PFSK-1 (cell line): ENCODE results near the gene RAET1L.

Source experiments
- FOXP2 ChIP-seq: optimal IDR thresholded peaks from 2 replicates; pipeline ENCODE3; 2011; ENCODE audit warnings: borderline replicate concordance, control low read depth, inconsistent platforms; ENCODE audit not compliant: insufficient read depth; ENCODE audit errors: extremely low read length, extremely low read depth
- POLR2AphosphoS5 ChIP-seq: IDR thresholded peaks from 2 replicates; pipeline ENCODE4 v1.6.1; 2012; ENCODE audit warnings: low read depth, mild to moderate bottlenecking, control low read depth, low read length, moderate library complexity
- SIN3A ChIP-seq: IDR thresholded peaks from 2 replicates; pipeline ENCODE4 v1.6.1; 2012; ENCODE audit warnings: mild to moderate bottlenecking, low read length, moderate library complexity, borderline replicate concordance; ENCODE audit not compliant: insufficient read depth
- TAF1 ChIP-seq: IDR thresholded peaks from 2 replicates; pipeline ENCODE4 v1.6.1; 2012; ENCODE audit warnings: low read length, control low read depth, borderline replicate concordance; ENCODE audit not compliant: insufficient read depth
- TF ChIP-seq, protein P1 (sequence below), 2 experiments: IDR thresholded peaks; 2 replicates each; pipeline versions ENCODE4 v1.6.1 to v1.8.0; 2011 to 2012; ENCODE audit warnings: low read depth in 2 of 2, low read length in 2 of 2, control low read depth in 1 of 2, inconsistent platforms in 1 of 2, mild to moderate bottlenecking in 1 of 2, moderate library complexity in 1 of 2; ENCODE audit not compliant: insufficient read depth in 1 of 2

RAET1L gene

DNA sequence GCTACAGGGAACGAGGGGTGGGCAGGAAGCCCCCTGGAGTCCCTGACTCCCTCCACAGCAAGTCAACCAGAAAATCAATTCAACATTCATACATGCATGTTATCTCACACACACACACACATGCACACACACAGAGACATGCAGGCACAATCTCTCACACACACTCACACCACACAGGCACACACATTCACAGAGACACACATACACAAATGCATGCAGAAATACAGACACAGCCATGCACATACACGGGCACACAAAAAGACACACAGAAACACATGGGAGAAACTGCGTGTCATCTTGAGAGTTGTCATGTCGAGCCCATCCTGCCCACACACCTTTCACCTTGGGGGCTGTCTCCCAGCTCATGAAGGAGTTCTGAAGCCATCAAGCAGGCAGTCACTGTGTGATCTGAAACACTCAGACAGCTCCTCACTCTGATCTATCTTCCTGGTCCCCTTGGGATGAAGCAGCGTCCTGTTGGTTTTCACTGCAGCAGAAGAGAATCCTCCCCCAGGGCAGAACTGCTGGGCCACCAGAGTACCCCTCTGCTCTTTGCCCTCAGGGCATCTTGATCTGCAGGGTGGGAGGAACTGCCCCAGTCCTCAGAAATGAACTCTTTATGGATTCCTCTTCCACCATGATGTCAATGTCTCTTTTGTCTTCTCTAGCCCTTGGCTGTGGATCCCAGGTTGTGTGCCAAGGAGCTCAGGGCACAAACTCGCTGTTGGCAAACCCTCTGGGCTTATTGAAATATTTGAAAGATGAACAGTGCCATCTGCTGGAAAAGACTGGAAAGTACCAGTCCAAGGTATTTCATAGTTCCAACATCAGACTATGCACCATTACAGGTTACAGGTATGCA lies 8.8 kb downstream of the RAET1L start:
- TF ChIP-seq POLR2AphosphoS5 (no peak), FOXP2 (no peak), SIN3A (no peak)
- TF ChIP-seq, protein P1, sequence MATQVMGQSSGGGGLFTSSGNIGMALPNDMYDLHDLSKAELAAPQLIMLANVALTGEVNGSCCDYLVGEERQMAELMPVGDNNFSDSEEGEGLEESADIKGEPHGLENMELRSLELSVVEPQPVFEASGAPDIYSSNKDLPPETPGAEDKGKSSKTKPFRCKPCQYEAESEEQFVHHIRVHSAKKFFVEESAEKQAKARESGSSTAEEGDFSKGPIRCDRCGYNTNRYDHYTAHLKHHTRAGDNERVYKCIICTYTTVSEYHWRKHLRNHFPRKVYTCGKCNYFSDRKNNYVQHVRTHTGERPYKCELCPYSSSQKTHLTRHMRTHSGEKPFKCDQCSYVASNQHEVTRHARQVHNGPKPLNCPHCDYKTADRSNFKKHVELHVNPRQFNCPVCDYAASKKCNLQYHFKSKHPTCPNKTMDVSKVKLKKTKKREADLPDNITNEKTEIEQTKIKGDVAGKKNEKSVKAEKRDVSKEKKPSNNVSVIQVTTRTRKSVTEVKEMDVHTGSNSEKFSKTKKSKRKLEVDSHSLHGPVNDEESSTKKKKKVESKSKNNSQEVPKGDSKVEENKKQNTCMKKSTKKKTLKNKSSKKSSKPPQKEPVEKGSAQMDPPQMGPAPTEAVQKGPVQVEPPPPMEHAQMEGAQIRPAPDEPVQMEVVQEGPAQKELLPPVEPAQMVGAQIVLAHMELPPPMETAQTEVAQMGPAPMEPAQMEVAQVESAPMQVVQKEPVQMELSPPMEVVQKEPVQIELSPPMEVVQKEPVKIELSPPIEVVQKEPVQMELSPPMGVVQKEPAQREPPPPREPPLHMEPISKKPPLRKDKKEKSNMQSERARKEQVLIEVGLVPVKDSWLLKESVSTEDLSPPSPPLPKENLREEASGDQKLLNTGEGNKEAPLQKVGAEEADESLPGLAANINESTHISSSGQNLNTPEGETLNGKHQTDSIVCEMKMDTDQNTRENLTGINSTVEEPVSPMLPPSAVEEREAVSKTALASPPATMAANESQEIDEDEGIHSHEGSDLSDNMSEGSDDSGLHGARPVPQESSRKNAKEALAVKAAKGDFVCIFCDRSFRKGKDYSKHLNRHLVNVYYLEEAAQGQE (IDR thresholded peaks at IDR 0.05; ENCODE audit: insufficient read depth in 1 of 2, low read depth in 2 of 2, low read length in 2 of 2), result no peak

DNA sequence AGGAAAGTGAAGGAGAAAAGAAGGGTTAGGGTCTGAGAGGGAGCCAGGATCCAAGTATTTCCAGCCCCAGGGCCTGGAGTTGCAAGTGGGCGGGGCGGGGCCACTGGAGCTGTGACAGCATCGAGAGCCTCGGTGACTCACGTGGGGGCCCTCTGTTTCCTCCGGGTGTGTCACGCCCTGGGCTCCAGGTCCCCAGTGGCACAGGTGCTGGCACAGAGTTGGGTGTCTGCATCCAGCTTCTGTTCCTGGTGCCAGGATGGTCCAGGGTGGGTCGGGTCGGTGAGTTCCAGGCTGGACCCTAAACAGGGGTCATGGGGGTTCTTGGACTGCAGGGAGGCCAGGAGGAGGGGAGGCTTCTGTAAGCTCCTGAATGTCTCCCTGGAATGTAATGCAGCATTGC lies 16.7 kb downstream of the RAET1L start:
- TF ChIP-seq, protein P1 (IDR thresholded peaks at IDR 0.05; ENCODE audit: insufficient read depth in 1 of 2, low read depth in 2 of 2, low read length in 2 of 2), result no peak
- TF ChIP-seq FOXP2 (no peak), TAF1 (no peak), POLR2AphosphoS5 (no peak), SIN3A (no peak)

DNA sequence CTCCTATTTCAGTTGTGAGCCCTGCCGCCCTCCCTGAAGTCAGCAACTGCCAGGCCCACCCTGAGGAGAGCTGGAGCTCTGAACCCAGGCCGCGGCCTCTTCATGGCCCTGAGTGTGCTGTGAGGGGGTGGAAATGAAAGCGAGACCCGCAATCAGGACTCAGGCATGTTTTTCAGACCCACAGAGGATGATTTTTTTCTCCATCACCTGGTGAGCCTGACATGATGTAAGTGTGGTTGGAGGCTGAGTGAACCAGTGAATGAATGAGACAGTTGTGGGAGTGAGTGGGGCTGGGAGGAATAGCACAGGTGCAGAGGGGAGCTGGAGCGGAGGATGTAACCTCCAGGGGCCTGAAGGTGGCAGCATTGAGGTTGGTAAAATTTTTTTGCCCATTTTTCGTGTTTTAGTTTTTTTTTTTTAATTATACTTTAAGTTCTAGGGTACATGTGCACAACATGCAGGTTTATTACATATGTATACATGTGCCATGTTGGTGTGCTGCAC lies 18.3 kb downstream of the RAET1L start:
- no peak for TF ChIP-seq POLR2AphosphoS5
- TF ChIP-seq, protein P1 (IDR thresholded peaks at IDR 0.05; ENCODE audit: insufficient read depth in 1 of 2, low read depth in 2 of 2, low read length in 2 of 2), result no peak
- TF ChIP-seq SIN3A, result no peak
- TF ChIP-seq TAF1, result no peak
- no peak for TF ChIP-seq FOXP2

DNA sequence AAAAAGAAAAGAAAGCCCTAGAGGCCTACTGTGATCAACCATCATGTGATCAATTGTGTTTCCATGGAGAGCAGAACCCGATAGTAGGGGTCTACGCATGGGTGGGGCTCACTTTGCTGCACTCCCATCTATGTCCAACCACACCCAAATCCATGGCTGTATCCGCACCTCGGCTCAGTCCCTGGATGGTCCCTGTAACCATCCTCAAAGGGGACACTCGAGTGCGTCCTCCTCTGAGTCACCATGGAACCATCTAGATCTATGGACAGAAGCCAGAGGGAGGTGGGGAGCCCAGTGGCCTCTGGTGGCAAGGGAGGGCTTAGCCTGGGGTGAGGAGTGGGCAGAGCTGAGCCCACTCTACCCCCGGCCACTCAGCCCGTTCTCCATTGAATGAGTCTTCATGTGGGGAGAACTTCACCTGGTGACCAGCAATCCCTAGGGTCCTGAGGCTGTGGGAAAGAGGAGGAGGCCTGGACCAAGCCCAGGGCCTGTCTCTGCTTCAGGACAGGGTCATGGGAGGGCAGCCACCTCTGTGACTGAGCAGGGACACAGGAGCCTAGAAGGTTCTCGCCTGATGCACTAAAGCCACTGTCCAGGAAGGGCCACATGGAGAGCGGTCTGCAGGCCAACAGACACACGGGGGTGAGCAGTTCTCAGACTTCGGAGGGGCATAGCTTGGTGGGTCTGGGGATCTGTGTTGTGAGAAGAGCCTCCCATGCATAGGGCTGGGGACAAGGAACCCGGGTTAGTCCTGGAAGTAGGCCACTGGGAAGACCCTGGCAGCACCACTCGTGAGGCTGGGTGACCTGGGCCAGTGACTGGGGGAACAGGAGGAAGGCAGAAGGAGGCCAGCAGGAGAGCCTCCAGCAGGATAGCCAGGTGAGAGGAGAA lies 19.3 kb downstream of the RAET1L start:
- TF ChIP-seq TAF1, result no peak
- TF ChIP-seq POLR2AphosphoS5, result no peak
- no peak for TF ChIP-seq SIN3A
- TF ChIP-seq FOXP2, result no peak

DNA sequence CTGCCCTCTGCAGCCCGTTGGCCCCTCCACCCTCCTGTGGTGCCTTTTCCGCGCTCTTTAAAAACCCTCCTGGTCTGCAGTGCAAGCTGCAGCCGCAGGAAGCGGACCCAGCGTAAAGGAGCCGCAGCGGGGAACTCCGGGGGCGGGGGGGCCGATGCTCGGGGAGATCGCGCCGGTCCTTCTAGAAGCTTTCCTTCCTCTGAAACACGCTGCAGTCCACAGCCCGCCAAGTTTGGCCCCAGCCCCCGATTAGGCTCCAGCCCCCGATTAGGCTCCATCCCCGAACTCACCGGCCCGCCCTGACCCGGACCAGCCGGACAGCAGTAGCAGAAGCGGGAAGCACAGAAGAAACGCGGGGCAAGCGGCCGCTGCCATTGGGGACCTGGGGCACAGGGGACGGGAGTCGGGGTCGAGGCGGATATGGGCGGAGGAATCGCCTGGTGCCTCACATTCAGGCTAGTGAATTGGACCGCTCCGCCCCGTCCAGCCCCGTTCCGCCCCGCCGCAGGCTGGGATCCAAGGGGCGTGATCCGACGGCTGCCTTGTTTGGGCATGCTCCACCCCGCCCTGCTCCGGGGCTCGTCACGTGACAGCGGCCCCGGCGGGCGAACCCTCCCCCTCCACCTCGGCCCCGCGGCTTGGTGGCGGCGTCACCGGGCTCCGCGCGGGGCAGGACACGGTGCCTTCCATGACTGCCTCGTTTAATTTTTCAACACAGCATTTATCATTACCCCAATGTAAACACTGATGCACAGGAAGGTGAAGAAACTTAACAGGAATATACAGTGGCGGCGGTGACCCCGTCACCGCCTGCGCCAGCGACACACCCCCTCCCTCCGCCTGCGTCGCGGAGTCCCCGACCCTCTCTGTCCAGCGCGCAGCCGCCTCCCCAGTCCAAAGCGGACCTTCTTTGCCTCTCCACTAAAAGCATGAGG lies 20.3 kb downstream of the RAET1L start:
- peak; percentile 42; the same call in 1 of the 2 replicates for TF ChIP-seq TAF1
- TF ChIP-seq, protein P1 (IDR thresholded peaks at IDR 0.05; ENCODE audit: insufficient read depth in 1 of 2, low read depth in 2 of 2, low read length in 2 of 2), result no peak
- peak; percentile 52; the same call in 1 of the 2 replicates for TF ChIP-seq POLR2AphosphoS5
- peak; percentile 69 for TF ChIP-seq FOXP2
- TF ChIP-seq SIN3A, result peak; percentile 87; the same call in 1 of the 2 replicates
